HepG2 (cell line): ENCODE data around the gene ACOX3. TPM values are rescaled to one million over a fixed set of nuclear protein-coding genes. Genes with fewer than 3 reads are reported as not detected.

Experiments used
- ASH2L ChIP-seq: fragments of 300-600, 200-600 bp; sonication (generic); IDR thresholded peaks from 2 replicates; pipeline ENCODE4 v1.7.0; 2017; ENCODE audit warnings: low read depth, mild to moderate bottlenecking, moderate library complexity, mixed read lengths, low read length; ENCODE audit not compliant: insufficient read length
- GABPA ChIP-seq, 2 experiments: IDR thresholded peaks; 2 replicates each; pipeline ENCODE4 v1.6.1; 2011 to 2016; ENCODE audit warnings: low read depth in 2 of 2, low read length in 1 of 2, missing biosample characterization in 1 of 2, missing genetic modification characterization in 1 of 2
- KDM5B ChIP-seq: sonication (generic); formaldehyde crosslinking; IDR thresholded peaks from 2 replicates; pipeline ENCODE4 v1.4.0; 2020; ENCODE audit warnings: missing genetic modification reagents, mild to moderate bottlenecking, borderline replicate concordance
- MAF1 ChIP-seq: sonication (generic); formaldehyde crosslinking; IDR thresholded peaks from 2 replicates; pipeline ENCODE4 v1.5.0; 2020; ENCODE audit warnings: missing genetic modification reagents, borderline replicate concordance
- NFE2L1 ChIP-seq: sonication (generic); formaldehyde crosslinking; IDR thresholded peaks from 2 replicates; pipeline ENCODE4 v1.4.0; 2020; ENCODE audit warnings: missing genetic modification reagents, mild to moderate bottlenecking, borderline replicate concordance
- NFRKB ChIP-seq: fragments of 450-650 bp; IDR thresholded peaks from 2 replicates; pipeline ENCODE4 v1.6.1; 2017
- POLR2AphosphoS2 ChIP-seq: IDR thresholded peaks from 2 replicates; pipeline ENCODE4 v1.6.1; 2011; ENCODE audit warnings: low read depth, low read length, improper control_type of control experiment
- POLR2G ChIP-seq: fragments of 200-400 bp; formaldehyde crosslinking; IDR thresholded peaks from 2 replicates; pipeline ENCODE4 v1.6.1; 2018; ENCODE audit warnings: mild to moderate bottlenecking, low read depth, low read length, moderate library complexity
- RAD21 ChIP-seq: fragments of 450-650 bp; formaldehyde crosslinking; IDR thresholded peaks from 2 replicates; pipeline ENCODE4 v1.5.0; 2020; ENCODE audit warnings: mild to moderate bottlenecking
- SOX5 ChIP-seq: IDR thresholded peaks from 2 replicates; pipeline ENCODE4 v1.6.1; 2016; ENCODE audit warnings: borderline replicate concordance
- TOE1 ChIP-seq: sonication (generic); formaldehyde crosslinking; IDR thresholded peaks from 2 replicates; pipeline ENCODE4 v1.4.0; 2020; ENCODE audit warnings: mild to moderate bottlenecking, missing genetic modification reagents
- U2AF1 ChIP-seq: fragments of 200-400 bp; formaldehyde crosslinking; optimal IDR thresholded peaks from 2 replicates; pipeline ENCODE3; 2017; ENCODE audit warnings: mild to moderate bottlenecking, low read depth, low read length
- U2AF2 ChIP-seq: fragments of 200-400 bp; formaldehyde crosslinking; IDR thresholded peaks from 2 replicates; pipeline ENCODE4 v1.6.1; 2017; ENCODE audit warnings: low read depth, mild to moderate bottlenecking, low read length
- ZNF510 ChIP-seq: sonication (generic); formaldehyde crosslinking; IDR thresholded peaks from 2 replicates; pipeline ENCODE4 v1.4.0; 2020; ENCODE audit warnings: low read depth, mild to moderate bottlenecking, missing genetic modification reagents
- ZNF644 ChIP-seq: IDR thresholded peaks from 2 replicates; pipeline ENCODE4 v1.6.1; 2016; ENCODE audit warnings: low read depth
- ZNF652 ChIP-seq: IDR thresholded peaks from 2 replicates; pipeline ENCODE4 v1.6.1; 2016; ENCODE audit warnings: low read depth, borderline replicate concordance
- ZNF724P ChIP-seq: sonication (generic); formaldehyde crosslinking; IDR thresholded peaks from 2 replicates; pipeline ENCODE4 v1.8.0; 2022; ENCODE audit warnings: missing genetic modification reagents, borderline replicate concordance
- polyA plus RNA-seq, 8 experiments: library from polyadenylated mRNA; depleted of rRNA in 3 of 8; stranded (reverse) in 7 of 8; unstranded in 1 of 8; fragments of >200 nt; fragmentation: Illumina TruSeq in 4 of 8; extraction: Trizol in 4 of 8; gene quantifications; 2 replicates each; pipeline versions ENCODE4 v1.2.1 to v1.2.3, GENCODE V29; 2011 to 2016; ENCODE audit warnings: low read depth in 4 of 8, missing spikeins in 1 of 8, mixed read lengths in 1 of 8; ENCODE audit not compliant: insufficient read depth in 1 of 8
- total RNA-seq, 5 experiments: library from RNA; depleted of rRNA; stranded (reverse); fragments of >200 nt; fragmentation: Illumina TruSeq; extraction: Trizol; gene quantifications; 2 replicates each; pipeline ENCODE4 v1.2.3, GENCODE V29; 2016; ENCODE audit warnings: low read depth in 1 of 5
- TF ChIP-seq, protein P1 (sequence below): sonication (generic); formaldehyde crosslinking; IDR thresholded peaks from 2 replicates; pipeline ENCODE4 v1.5.1; 2020; ENCODE audit warnings: missing genetic modification reagents, mild to moderate bottlenecking, borderline replicate concordance
- TF ChIP-seq, protein P2 (sequence below): sonication (generic); formaldehyde crosslinking; IDR thresholded peaks from 2 replicates; pipeline ENCODE4 v1.4.0; 2020; ENCODE audit warnings: missing genetic modification reagents
- TF ChIP-seq, protein P3 (sequence below): IDR thresholded peaks from 2 replicates; pipeline ENCODE4 v1.4.0; 2020; ENCODE audit warnings: mild to moderate bottlenecking, missing genetic modification reagents
- TF ChIP-seq, protein P4 (sequence below): sonication (generic); formaldehyde crosslinking; IDR thresholded peaks from 2 replicates; pipeline ENCODE4 v1.5.0; 2020; ENCODE audit warnings: missing genetic modification reagents

Gene ACOX3
- total and polyA plus RNA-seq, 2 of the 13 experiments (the other 11 are each of a cell fraction or from before 2014, with no cell fraction given): 4.2 to 17.8 TPM

DNA sequence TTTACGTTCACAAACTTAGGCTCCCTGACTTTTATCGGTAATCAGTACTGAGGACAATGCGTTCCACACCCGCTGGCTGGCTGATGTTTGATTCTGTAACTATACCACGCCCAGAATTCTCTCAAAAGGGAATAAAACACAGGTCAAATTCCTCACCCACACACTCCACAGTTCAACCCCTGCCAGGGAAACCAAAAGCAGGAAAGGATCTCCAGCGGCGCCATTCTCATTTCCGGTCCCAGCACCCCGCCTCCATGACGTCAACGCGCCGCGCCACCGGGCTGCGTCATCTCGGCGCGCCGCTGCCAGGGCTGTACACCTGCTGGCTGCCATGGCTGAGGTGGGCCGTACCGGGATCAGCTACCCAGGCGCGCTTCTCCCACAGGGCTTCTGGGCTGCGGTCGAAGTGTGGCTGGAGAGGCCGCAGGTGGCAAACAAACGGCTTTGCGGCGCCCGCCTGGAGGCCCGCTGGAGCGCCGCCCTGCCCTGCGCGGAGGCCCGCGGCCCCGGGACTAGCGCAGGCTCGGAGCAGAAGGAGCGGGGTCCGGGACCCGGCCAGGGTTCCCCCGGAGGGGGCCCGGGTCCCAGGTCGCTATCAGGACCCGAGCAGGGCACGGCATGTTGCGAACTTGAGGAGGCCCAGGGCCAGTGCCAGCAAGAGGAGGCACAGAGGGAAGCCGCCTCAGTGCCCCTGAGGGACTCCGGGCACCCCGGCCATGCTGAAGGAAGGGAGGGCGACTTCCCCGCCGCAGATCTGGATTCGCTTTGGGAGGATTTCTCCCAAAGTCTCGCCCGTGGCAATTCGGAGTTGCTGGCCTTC is at the start of gene ACOX3, which contains the start of gene TRMT44 (continued):
- TF ChIP-seq, protein P1, sequence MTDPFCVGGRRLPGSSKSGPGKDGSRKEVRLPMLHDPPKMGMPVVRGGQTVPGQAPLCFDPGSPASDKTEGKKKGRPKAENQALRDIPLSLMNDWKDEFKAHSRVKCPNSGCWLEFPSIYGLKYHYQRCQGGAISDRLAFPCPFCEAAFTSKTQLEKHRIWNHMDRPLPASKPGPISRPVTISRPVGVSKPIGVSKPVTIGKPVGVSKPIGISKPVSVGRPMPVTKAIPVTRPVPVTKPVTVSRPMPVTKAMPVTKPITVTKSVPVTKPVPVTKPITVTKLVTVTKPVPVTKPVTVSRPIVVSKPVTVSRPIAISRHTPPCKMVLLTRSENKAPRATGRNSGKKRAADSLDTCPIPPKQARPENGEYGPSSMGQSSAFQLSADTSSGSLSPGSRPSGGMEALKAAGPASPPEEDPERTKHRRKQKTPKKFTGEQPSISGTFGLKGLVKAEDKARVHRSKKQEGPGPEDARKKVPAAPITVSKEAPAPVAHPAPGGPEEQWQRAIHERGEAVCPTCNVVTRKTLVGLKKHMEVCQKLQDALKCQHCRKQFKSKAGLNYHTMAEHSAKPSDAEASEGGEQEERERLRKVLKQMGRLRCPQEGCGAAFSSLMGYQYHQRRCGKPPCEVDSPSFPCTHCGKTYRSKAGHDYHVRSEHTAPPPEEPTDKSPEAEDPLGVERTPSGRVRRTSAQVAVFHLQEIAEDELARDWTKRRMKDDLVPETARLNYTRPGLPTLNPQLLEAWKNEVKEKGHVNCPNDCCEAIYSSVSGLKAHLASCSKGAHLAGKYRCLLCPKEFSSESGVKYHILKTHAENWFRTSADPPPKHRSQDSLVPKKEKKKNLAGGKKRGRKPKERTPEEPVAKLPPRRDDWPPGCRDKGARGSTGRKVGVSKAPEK (CRISPR knock-in tag): no peak
- TF ChIP-seq ASH2L: peak; percentile 87
- TF ChIP-seq GABPA (IDR thresholded peaks at IDR 0.05; ENCODE audit: low read depth, low read length): peak; percentile 81
- TF ChIP-seq GABPA (CRISPR knock-in tag; IDR thresholded peaks at IDR 0.05; ENCODE audit: low read depth): peak; percentile 94
- no peak for TF ChIP-seq ZNF644 (CRISPR knock-in tag)
- no peak for TF ChIP-seq TOE1 (CRISPR knock-in tag)
- TF ChIP-seq POLR2G: peak; percentile 90
- no peak for TF ChIP-seq SOX5 (CRISPR knock-in tag)
- TF ChIP-seq, protein P2, sequence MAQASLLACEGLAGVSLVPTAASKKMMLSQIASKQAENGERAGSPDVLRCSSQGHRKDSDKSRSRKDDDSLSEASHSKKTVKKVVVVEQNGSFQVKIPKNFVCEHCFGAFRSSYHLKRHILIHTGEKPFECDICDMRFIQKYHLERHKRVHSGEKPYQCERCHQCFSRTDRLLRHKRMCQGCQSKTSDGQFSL (CRISPR knock-in tag): no peak
- no peak; the same call in 1 of the 2 replicates for TF ChIP-seq RAD21 (CRISPR knock-in tag)
- no peak for TF ChIP-seq NFRKB
- no peak for TF ChIP-seq U2AF2
- TF ChIP-seq POLR2AphosphoS2: no peak
- TF ChIP-seq ZNF724P: no peak; the same call in 1 of the 2 replicates
- TF ChIP-seq NFE2L1: no peak
- no peak for TF ChIP-seq ZNF652
- TF ChIP-seq, protein P3, sequence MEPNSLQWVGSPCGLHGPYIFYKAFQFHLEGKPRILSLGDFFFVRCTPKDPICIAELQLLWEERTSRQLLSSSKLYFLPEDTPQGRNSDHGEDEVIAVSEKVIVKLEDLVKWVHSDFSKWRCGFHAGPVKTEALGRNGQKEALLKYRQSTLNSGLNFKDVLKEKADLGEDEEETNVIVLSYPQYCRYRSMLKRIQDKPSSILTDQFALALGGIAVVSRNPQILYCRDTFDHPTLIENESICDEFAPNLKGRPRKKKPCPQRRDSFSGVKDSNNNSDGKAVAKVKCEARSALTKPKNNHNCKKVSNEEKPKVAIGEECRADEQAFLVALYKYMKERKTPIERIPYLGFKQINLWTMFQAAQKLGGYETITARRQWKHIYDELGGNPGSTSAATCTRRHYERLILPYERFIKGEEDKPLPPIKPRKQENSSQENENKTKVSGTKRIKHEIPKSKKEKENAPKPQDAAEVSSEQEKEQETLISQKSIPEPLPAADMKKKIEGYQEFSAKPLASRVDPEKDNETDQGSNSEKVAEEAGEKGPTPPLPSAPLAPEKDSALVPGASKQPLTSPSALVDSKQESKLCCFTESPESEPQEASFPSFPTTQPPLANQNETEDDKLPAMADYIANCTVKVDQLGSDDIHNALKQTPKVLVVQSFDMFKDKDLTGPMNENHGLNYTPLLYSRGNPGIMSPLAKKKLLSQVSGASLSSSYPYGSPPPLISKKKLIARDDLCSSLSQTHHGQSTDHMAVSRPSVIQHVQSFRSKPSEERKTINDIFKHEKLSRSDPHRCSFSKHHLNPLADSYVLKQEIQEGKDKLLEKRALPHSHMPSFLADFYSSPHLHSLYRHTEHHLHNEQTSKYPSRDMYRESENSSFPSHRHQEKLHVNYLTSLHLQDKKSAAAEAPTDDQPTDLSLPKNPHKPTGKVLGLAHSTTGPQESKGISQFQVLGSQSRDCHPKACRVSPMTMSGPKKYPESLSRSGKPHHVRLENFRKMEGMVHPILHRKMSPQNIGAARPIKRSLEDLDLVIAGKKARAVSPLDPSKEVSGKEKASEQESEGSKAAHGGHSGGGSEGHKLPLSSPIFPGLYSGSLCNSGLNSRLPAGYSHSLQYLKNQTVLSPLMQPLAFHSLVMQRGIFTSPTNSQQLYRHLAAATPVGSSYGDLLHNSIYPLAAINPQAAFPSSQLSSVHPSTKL (CRISPR knock-in tag): peak; percentile 29; the same call in 1 of the 2 replicates
- peak; percentile 74 for TF ChIP-seq KDM5B (CRISPR knock-in tag)
- TF ChIP-seq MAF1: no peak
- TF ChIP-seq, protein P4, sequence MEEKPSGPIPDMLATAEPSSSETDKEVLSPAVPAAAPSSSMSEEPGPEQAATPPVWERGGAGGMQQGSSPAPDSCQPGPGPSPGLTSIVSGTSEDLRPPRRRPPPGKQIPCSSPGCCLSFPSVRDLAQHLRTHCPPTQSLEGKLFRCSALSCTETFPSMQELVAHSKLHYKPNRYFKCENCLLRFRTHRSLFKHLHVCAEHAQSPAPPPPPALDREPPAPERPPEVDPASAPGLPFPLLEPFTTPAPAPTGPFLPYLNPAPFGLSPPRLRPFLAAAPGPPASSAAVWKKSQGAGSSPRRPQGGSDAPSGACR (CRISPR knock-in tag): peak; percentile 80; the same call in 1 of the 2 replicates
- peak; percentile 48 for TF ChIP-seq U2AF1
- TF ChIP-seq ZNF510 (CRISPR knock-in tag): no peak
